Fibroblast of lung (primary cell): ENCODE measurements around the gene SMIM21.

ENCODE experiments used
- CTCF ChIP-seq, 2 donors: IDR thresholded peaks in 1 of 2; conservative IDR thresholded peaks in 1 of 2; 1 replicate in 1 of 2; 2 replicates in 1 of 2; pipeline ENCODE4 v1.5.1; 2011 to 2012; ENCODE audit warnings: low read length in 2 of 2, control low read depth in 1 of 2, inconsistent platforms in 1 of 2, low read depth in 1 of 2, mild to moderate bottlenecking in 1 of 2
- EZH2 ChIP-seq: IDR thresholded peaks from 2 replicates; pipeline ENCODE4 v1.5.1; 2012; ENCODE audit warnings: low read length, control low read depth, mild to moderate bottlenecking; ENCODE audit errors: missing control alignments

- TF ChIP-seq CTCF (conservative IDR thresholded peaks at IDR 0.05 in 1 of 2, IDR thresholded peaks at IDR 0.05 in 1 of 2; ENCODE audit: low read depth in 1 of 2, low read length in 2 of 2) (no peak), EZH2 (no peak)
Observed at GRCh38 chr18:75428490-75428889, 987 bp upstream of the SMIM21 start.
